ENCODE results near the gene ALAS1.

- TF ChIP-seq CTCF (IDR thresholded peaks at IDR 0.05 in 2 of 3, conservative IDR thresholded peaks at IDR 0.05 in 1 of 3; ENCODE audit: insufficient read depth in 2 of 3, low read depth in 1 of 3, low read length in 3 of 3), result no peak
- no peak for TF ChIP-seq GTF2F1 (IDR thresholded peaks at IDR 0.05; ENCODE audit: low read depth, low read length)
- TF ChIP-seq ZNF121 (CRISPR knock-in tag; conservative IDR thresholded peaks at IDR 0.05), result no peak
- TF ChIP-seq ZHX1 (conservative IDR thresholded peaks at IDR 0.05; ENCODE audit: low read length), result no peak
- TF ChIP-seq HDGF (IDR thresholded peaks at IDR 0.05), result no peak
- no peak for TF ChIP-seq GATAD2A (IDR thresholded peaks at IDR 0.05)
- TF ChIP-seq RREB1 (CRISPR knock-in tag; IDR thresholded peaks at IDR 0.05), result no peak
- TF ChIP-seq SP1 (CRISPR knock-in tag; IDR thresholded peaks at IDR 0.05), result no peak
- TF ChIP-seq SRSF9 (IDR thresholded peaks at IDR 0.05; ENCODE audit: borderline replicate concordance, low read depth, low read length), result no peak
- no peak for TF ChIP-seq AFF4 (CRISPR knock-in tag; IDR thresholded peaks at IDR 0.05)
- TF ChIP-seq CHD2 (IDR thresholded peaks at IDR 0.05; ENCODE audit: low read depth, low read length), result no peak
These were observed 35.2 kb downstream of the ALAS1 start for GRCh38 chr3:52233108-52233591.

Data from K562 (cell line).